Esophagus squamous epithelium (tissue), 5 donors: Measurements from ENCODE around the gene SLC25A13. TPM values are rescaled to one million over a fixed set of nuclear protein-coding genes. Genes with fewer than 3 reads are reported as not detected.

Source experiments
- DNase-seq: peaks from one replicate; lab custom pipeline; 2025; lab: John Stamatoyannopoulos, UW
- H3K27ac ChIP-seq, 4 donors: fragments of 200-600 bp; sonication (generic); one replicate each; pipeline ENCODE4 v1.5.1; 2016 to 2019; ENCODE audit warnings: mild to moderate bottlenecking in 1 of 4
- H3K27me3 ChIP-seq, 4 donors: fragments of 200-600 bp; sonication (generic); 1 replicate in 3 of 4; 2 replicates in 1 of 4; pipeline versions ENCODE4 v1.5.1 to v1.6.0; 2017 to 2021; ENCODE audit warnings: antibody characterized with exemption in 1 of 4
- H3K36me3 ChIP-seq, 3 donors: fragments of 200-600 bp; sonication (generic); one replicate each; pipeline ENCODE4 v1.5.1; 2016 to 2019
- H3K4me1 ChIP-seq, 3 donors: fragments of 200-600 bp; sonication (generic); one replicate each; pipeline ENCODE4 v1.5.1; 2017 to 2019
- H3K4me3 ChIP-seq, 4 donors: fragments of 200-600 bp; sonication (generic); 1 replicate in 3 of 4; 2 replicates in 1 of 4; pipeline ENCODE4 v1.5.1; 2016 to 2019; ENCODE audit warnings: mild to moderate bottlenecking in 2 of 4, moderate library complexity in 1 of 4
- H3K9me3 ChIP-seq, 3 donors: fragments of 200-600 bp; sonication (generic); one replicate each; pipeline ENCODE4 v1.5.1; 2016 to 2019
- CTCF ChIP-seq, 6 experiments: fragments of 450-650 bp in 4 of 6; fragments of 200-600 bp in 2 of 6; sonication (generic) in 2 of 6; IDR thresholded peaks; one replicate each; pipeline ENCODE4 v1.5.1; 2016 to 2019; ENCODE audit warnings: antibody characterized with exemption in 6 of 6, mild to moderate bottlenecking in 4 of 6, moderate library complexity in 4 of 6
- POLR2A ChIP-seq, 4 donors: fragments of 450-650 bp; IDR thresholded peaks; one replicate each; pipeline ENCODE4 v1.6.1; 2017; ENCODE audit warnings: antibody characterized with exemption in 4 of 4, mild to moderate bottlenecking in 4 of 4, moderate library complexity in 3 of 4
- WGBS, 2 donors: methylation state at CpG; one replicate each; pipeline ENCODE4 v1.1.5; 2018; 5-methylcytosine and 5-hydroxymethylcytosine counted together
- intact Hi-C: fragments of 100-400 bp; cut with DNase I; formaldehyde crosslinking; loops from one replicate; pipeline ENCODE4 v1.15.0; 2022
- total RNA-seq, 4 donors: library from RNA; depleted of rRNA; stranded (reverse); fragments of >200 nt; gene quantifications; one replicate each; pipeline ENCODE4 v1.1.0, GENCODE V29; 2016
- donor health status: DM: yes; HTN: yes; CAD: no.

Gene SLC25A13
- total RNA-seq, 4 donors from 2014 or later, result 12.7 to 37.3 (median 23.0) TPM

DNA sequence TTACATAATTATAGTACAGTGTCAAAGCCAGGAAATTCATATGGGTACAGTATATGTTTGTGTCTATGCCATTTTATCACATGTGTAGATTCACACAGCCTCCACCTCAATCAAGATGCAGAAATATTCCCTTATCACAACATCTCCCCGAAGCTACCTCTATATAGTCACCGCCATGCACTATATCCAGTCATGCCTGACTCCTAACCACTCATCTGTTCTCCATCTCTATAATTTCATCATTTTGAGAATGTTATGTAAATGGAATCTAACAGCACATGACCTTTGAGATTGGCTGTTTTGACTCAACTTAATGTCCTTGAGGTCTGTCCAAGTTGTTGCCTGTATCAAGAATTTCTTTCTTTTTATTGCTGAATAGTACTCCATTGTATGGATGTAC, 22.3 kb upstream of the SLC25A13 start:
- TF ChIP-seq CTCF (IDR thresholded peaks at IDR 0.05) (no peak), POLR2A (IDR thresholded peaks at IDR 0.05) (no peak)
- no peak for DNase-seq
- 88 to 89% methylated on average over 2 of the region's 2 CpGs for WGBS, 2 donors
- Histone ChIP-seq H3K27ac (no peak overlapping the region), H3K27me3 (peaks cover 0 to 5% (median 0%) of the 10 kb centered on the region in 4 donors), H3K36me3 (no peaks in the 10 kb centered on the region), H3K4me3 (no peak overlapping the region), H3K4me1 (no peaks in the 10 kb centered on the region), H3K9me3 (no peaks in the 10 kb centered on the region)
- intact Hi-C loops, result no loop called here

GRCh38 chr7:96342049-96342448, 20.2 kb upstream of the SLC25A13 start:
- no peaks in the 10 kb centered on the region for H3K36me3 ChIP-seq
- H3K27me3 ChIP-seq, result peaks cover 0 to 5% (median 0%) of the 10 kb centered on the region in 4 donors
- no peaks in the 10 kb centered on the region for H3K4me1 ChIP-seq
- TF ChIP-seq CTCF (IDR thresholded peaks at IDR 0.05) (no peak), POLR2A (IDR thresholded peaks at IDR 0.05) (no peak)
- intact Hi-C loops, result no loop called here
- H3K9me3 ChIP-seq, result no peaks in the 10 kb centered on the region
- no peak overlapping the region for H3K27ac ChIP-seq
- whole genome bisulfite sequencing, 2 donors, result 8 to 25% methylated on average over 1 of the region's 1 CpG
- no peak for DNase-seq
- H3K4me3 ChIP-seq, result no peak overlapping the region

- H3K4me1 ChIP-seq, result no peaks in the 10 kb centered on the region
- H3K4me3 ChIP-seq, result no peak overlapping the region
- no peaks in the 10 kb centered on the region for H3K36me3 ChIP-seq
- intact Hi-C loops, result no loop called here
- H3K27ac ChIP-seq, result no peak overlapping the region
- DNase-seq, result no peak
- TF ChIP-seq CTCF (IDR thresholded peaks at IDR 0.05) (no peak), POLR2A (IDR thresholded peaks at IDR 0.05) (no peak)
- peaks cover 0 to under 1% (median 0%) of the 10 kb centered on the region in 4 donors for H3K27me3 ChIP-seq
- H3K9me3 ChIP-seq, result no peaks in the 10 kb centered on the region
Observed at GRCh38 chr7:96337519-96337918, 15.6 kb upstream of the SLC25A13 start.

- WGBS, 2 donors, result 72 to 81% methylated on average over 3 of the region's 3 CpGs
- no peak overlapping the region for H3K27ac ChIP-seq
- intact Hi-C loops, result no loop called here
- no peaks in the 10 kb centered on the region for H3K36me3 ChIP-seq
- H3K9me3 ChIP-seq, result no peaks in the 10 kb centered on the region
- no peak overlapping the region for H3K4me3 ChIP-seq
- DNase-seq, result no peak
- H3K27me3 ChIP-seq, result no peaks in the 10 kb centered on the region
- peaks cover 0 to 35% (median 6%) of the 10 kb centered on the region in 3 donors for H3K4me1 ChIP-seq
- TF ChIP-seq CTCF (IDR thresholded peaks at IDR 0.05) (no peak), POLR2A (IDR thresholded peaks at IDR 0.05) (no peak)
Observed at GRCh38 chr7:96332325-96332724, 10.4 kb upstream of the SLC25A13 start.

DNA sequence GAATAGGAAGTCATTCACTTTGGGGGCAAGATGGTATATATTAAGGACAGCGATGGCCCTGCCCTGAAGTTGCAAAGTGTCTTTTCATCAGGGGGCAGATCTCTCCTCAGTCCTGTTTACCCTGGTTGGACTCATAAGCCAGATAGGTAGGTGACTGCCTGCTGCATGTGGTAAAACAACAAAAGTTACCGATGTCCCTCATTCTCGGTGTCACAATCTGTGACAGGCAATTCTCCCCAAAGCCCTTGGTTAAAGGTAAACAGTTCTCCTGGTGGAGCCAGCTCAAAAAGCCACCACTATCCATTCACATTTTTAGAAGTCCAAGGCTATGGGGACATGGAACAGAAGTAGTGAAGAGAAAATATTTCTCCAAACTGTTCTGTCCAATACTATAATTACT, 9.9 kb upstream of the SLC25A13 start:
- TF ChIP-seq CTCF (IDR thresholded peaks at IDR 0.05) (no peak), POLR2A (IDR thresholded peaks at IDR 0.05) (no peak)
- no peak for DNase-seq
- WGBS, 2 donors, result 67 to 88% methylated on average over 1 to 3 of the region's 3 CpGs
- no peaks in the 10 kb centered on the region for H3K27me3 ChIP-seq
- no peaks in the 10 kb centered on the region for H3K36me3 ChIP-seq
- intact Hi-C loops, result no loop called here
- no peak overlapping the region for H3K4me3 ChIP-seq
- peaks cover 0 to 38% (median 6%) of the 10 kb centered on the region in 3 donors for H3K4me1 ChIP-seq
- H3K27ac ChIP-seq, result no peak overlapping the region
- H3K9me3 ChIP-seq, result no peaks in the 10 kb centered on the region
